Coronary artery (tissue), 2 donors: ENCODE results near the gene BAG5.

Experiments
- DNase-seq: peaks from one replicate; pipeline ENCODE4 v3.0.0-alpha.2; 2017; ENCODE audit warnings: low spot score
- H3K27ac ChIP-seq, 2 donors: fragments of 200-600 bp; sonication (generic); one replicate each; pipeline ENCODE4 v1.5.1; 2016 to 2019
- H3K4me3 ChIP-seq: fragments of 200-600 bp; sonication (generic); 2 replicates; pipeline ENCODE4 v1.5.1; 2016; ENCODE audit warnings: mild to moderate bottlenecking, moderate library complexity
- TF ChIP-seq, protein P1 (sequence below): fragments of 200-600 bp; sonication (generic); IDR thresholded peaks from one replicate; pipeline ENCODE4 v1.5.1; 2019; ENCODE audit warnings: antibody characterized with exemption

Gene BAG5

GRCh38 chr14:103558071-103558882 is 4.2 kb downstream of the BAG5 start:
- H3K27ac ChIP-seq = peak overlapping the region in 1 of 2 donors; percentile 61
- TF ChIP-seq, protein P1, sequence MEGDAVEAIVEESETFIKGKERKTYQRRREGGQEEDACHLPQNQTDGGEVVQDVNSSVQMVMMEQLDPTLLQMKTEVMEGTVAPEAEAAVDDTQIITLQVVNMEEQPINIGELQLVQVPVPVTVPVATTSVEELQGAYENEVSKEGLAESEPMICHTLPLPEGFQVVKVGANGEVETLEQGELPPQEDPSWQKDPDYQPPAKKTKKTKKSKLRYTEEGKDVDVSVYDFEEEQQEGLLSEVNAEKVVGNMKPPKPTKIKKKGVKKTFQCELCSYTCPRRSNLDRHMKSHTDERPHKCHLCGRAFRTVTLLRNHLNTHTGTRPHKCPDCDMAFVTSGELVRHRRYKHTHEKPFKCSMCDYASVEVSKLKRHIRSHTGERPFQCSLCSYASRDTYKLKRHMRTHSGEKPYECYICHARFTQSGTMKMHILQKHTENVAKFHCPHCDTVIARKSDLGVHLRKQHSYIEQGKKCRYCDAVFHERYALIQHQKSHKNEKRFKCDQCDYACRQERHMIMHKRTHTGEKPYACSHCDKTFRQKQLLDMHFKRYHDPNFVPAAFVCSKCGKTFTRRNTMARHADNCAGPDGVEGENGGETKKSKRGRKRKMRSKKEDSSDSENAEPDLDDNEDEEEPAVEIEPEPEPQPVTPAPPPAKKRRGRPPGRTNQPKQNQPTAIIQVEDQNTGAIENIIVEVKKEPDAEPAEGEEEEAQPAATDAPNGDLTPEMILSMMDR = no peak
- H3K4me3 ChIP-seq = no peak overlapping the region
- DNase-seq = no peak

GRCh38 chr14:103556946-103557758 is 5.3 kb downstream of the BAG5 start:
- TF ChIP-seq, protein P1 = no peak

DNA sequence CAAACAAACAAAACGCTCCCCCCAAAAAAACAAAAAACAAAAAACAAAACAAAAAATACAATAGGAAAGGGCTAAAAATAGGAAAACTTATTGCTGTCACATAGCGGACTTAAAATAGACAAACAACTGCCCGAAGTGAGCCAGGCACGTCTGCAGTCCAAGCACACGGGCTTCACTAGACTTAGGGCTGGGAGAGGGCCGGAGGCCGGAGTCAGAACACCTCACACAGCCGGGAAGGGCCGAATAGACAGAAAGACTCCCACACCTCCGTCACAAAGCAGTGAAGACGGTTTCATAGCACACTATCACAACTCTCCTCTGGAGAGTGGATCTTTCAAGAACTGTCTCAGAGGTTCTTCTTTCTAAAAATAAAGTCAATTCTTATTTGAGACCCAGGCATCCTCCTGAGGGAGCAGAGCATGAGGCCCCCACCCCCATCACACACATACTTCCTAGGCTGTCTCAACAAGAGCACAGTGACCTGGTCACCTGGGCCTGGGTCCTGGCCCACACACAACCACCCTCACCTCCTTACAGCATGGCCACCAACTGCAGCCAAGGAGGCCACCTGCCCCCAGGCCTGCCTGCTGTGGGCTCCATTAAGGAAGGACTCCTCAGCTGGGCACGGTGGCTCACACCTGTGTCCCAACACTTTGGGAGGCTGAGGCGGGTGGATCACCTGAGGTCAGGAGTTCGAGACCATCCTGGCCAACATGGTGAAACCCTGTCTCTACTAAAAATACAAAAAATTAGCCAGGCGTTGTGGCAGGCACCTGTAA is 6.7 kb downstream of the BAG5 start:
- TF ChIP-seq, protein P1 = no peak
- Histone ChIP-seq H3K4me3 (no peak overlapping the region), H3K27ac (peak overlapping the region in 1 of 2 donors; percentile 39)
- no peak for DNase-seq

More at GRCh38 chr14:103556946-103557758, 5.3 kb downstream of the BAG5 start:
- DNase-seq = no peak
- peak overlapping the region in 1 of 2 donors; percentile 61 for H3K27ac ChIP-seq
- H3K4me3 ChIP-seq = no peak overlapping the region

- TF ChIP-seq, protein P1 = no peak
- DNase-seq = no peak
- Histone ChIP-seq H3K27ac (peak overlapping the region; percentile 90 to 96), H3K4me3 (no peak overlapping the region)
Measured at GRCh38 chr14:103552846-103553210, 9.6 kb downstream of the BAG5 start.

DNA sequence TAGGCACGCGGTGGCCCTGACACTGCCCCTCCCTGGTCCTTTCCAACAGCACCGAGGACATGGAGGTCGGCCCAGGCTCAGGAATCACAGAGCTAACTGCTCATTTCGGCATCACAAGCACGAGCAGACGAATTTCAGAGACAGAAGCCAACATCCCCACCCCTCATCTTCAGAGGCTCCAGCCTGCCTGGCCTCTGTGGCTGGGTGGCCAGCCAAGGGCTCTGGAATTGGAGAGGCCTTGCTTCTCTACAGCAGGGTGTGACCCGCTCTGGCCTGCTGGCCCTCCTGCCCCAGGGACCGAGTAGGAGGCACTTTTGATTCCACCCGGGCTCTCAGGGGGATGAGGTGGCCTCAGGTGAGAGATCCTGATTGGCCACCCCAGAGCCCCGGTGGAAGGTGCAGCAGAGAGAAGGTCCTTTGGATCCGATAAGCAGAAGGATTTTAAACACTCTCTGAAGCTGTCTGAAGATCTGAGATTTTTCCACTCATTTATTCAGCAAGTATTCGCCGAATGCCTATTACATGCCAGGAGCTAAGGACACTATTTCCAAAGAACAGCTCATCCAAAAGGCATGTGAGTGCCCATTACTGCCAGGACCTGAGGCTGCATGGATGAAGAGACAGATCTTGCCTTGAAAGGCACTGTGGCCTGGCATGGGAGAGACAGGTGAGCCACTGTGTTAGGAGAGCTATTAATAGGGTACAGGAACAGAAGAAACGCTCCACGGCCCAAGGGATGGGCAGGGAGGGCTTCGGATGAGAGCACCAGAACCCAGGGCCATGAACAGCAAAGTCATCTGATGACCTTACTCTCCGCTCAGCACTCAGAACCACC is 10.2 kb downstream of the BAG5 start:
- TF ChIP-seq, protein P1 = no peak
- peak overlapping the region; percentile 57 for H3K4me3 ChIP-seq
- peak overlapping the region; percentile 90 to 96 for H3K27ac ChIP-seq
- DNase-seq = peak; percentile 89

DNA sequence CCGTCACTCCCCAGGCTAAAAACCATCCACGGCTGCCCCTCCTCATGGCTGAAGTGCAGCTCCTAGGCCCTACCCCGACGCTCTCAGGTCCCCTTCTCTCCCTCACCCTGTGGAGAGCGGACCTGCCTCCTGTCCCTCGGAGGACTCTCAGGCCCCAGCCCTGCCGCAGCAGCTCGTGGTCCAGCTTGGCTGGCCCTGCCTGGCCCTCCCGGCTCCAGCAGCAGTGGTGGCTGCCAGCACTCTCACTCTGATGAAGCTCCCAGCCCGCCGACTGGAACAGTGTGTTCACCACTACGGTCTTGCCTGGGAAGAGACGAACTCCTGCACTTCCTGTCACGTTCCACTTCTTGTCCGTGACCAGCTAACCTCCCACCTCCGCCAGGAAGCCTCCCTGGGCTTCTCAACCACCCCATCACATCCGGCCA is 11.1 kb downstream of the BAG5 start:
- H3K4me3 ChIP-seq = peak overlapping the region; percentile 57
- peak overlapping the region; percentile 90 to 96 for H3K27ac ChIP-seq
- DNase-seq = peak; percentile 91
- TF ChIP-seq, protein P1 = no peak
